ENCODE measurements around the gene ZBTB7C.

- peak in 1 of 6 experiments; percentile 25 for TF ChIP-seq CTCF (IDR thresholded peaks at IDR 0.05)
- TF ChIP-seq POLR2AphosphoS5 (IDR thresholded peaks at IDR 0.05): no peak
These were observed 272.9 kb downstream of the ZBTB7C start for GRCh38 chr18:48136051-48136826.
